Inflammatory macrophage treated with lipopolysaccharide for 4 hours (primary cell): ENCODE measurements around the gene ACTL8.
"Not testable (repeated sequence)": the region's sequence is repeated elsewhere in the genome, so short reads cannot be mapped to it uniquely, and the experiment has no call there.

Source experiments
- DNase-seq: peaks from one replicate; pipeline ENCODE4 v3.0.0-alpha.2; 2020

Gene ACTL8

GRCh38 chr1:17735793-17736192 is 19.3 kb upstream of the ACTL8 start:
- no peak for DNase-seq

GRCh38 chr1:17736625-17737024 is 18.5 kb upstream of the ACTL8 start:
- DNase-seq = no peak

- DNase-seq = no peak
These were observed 16.1 kb upstream of the ACTL8 start for GRCh38 chr1:17739050-17739449.

GRCh38 chr1:17741052-17741451 is 14.1 kb upstream of the ACTL8 start:
- DNase-seq = no peak

- DNase-seq = no peak
These were observed 12.6 kb upstream of the ACTL8 start for GRCh38 chr1:17742583-17742982.

GRCh38 chr1:17743008-17743647 is 12.0 kb upstream of the ACTL8 start:
- DNase-seq = no peak

- no peak for DNase-seq
These were observed 11.2 kb upstream of the ACTL8 start for GRCh38 chr1:17743925-17744324.

GRCh38 chr1:17744666-17745478 is 10.3 kb upstream of the ACTL8 start:
- no peak for DNase-seq

GRCh38 chr1:17745479-17745955 is 9.6 kb upstream of the ACTL8 start:
- DNase-seq = no peak

- not testable (repeated sequence) for DNase-seq
These were observed 8.9 kb upstream of the ACTL8 start for GRCh38 chr1:17746281-17746680.

- DNase-seq = no peak
These were observed 8.2 kb upstream of the ACTL8 start for GRCh38 chr1:17746920-17747319.

GRCh38 chr1:17750333-17750732 is 4.8 kb upstream of the ACTL8 start:
- DNase-seq = no peak

GRCh38 chr1:17752356-17752755 is 2.8 kb upstream of the ACTL8 start:
- DNase-seq = no peak

- no peak for DNase-seq
These were observed 2.3 kb downstream of the ACTL8 start for GRCh38 chr1:17757426-17757825.

GRCh38 chr1:17759114-17759513 is 4.0 kb downstream of the ACTL8 start:
- DNase-seq = peak; percentile 1

- no peak for DNase-seq
These were observed 7.2 kb downstream of the ACTL8 start for GRCh38 chr1:17762313-17762712.

GRCh38 chr1:17763417-17763816 is 8.3 kb downstream of the ACTL8 start:
- DNase-seq = no peak

GRCh38 chr1:17763995-17764394 is 8.9 kb downstream of the ACTL8 start:
- DNase-seq = no peak

GRCh38 chr1:17764591-17764990 is 9.5 kb downstream of the ACTL8 start:
- DNase-seq = no peak

GRCh38 chr1:17765444-17766411 is 10.6 kb downstream of the ACTL8 start:
- no peak for DNase-seq

GRCh38 chr1:17768651-17769241 is 13.6 kb downstream of the ACTL8 start:
- no peak for DNase-seq

GRCh38 chr1:17770983-17771382 is 15.8 kb downstream of the ACTL8 start:
- DNase-seq = no peak
